Measurements from ENCODE around the gene TSEN34.

Gene TSEN34

GRCh38 chr19:54196536-54196935, 5.4 kb downstream of the TSEN34 start:
- TF ChIP-seq, protein P1, sequence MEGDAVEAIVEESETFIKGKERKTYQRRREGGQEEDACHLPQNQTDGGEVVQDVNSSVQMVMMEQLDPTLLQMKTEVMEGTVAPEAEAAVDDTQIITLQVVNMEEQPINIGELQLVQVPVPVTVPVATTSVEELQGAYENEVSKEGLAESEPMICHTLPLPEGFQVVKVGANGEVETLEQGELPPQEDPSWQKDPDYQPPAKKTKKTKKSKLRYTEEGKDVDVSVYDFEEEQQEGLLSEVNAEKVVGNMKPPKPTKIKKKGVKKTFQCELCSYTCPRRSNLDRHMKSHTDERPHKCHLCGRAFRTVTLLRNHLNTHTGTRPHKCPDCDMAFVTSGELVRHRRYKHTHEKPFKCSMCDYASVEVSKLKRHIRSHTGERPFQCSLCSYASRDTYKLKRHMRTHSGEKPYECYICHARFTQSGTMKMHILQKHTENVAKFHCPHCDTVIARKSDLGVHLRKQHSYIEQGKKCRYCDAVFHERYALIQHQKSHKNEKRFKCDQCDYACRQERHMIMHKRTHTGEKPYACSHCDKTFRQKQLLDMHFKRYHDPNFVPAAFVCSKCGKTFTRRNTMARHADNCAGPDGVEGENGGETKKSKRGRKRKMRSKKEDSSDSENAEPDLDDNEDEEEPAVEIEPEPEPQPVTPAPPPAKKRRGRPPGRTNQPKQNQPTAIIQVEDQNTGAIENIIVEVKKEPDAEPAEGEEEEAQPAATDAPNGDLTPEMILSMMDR (IDR thresholded peaks at IDR 0.05; ENCODE audit: low read depth, low read length) = no peak
- H3K4me3 ChIP-seq (replicated peaks in 1 of 2; ENCODE audit: low read depth in 2 of 2, low read length in 2 of 2) = no peak overlapping the region
- no peak for DNase-seq (ENCODE audit: low read depth in 2 of 2)

GRCh38 chr19:54197121-54197520, 6.0 kb downstream of the TSEN34 start:
- DNase-seq (ENCODE audit: low read depth in 2 of 2) = no peak
- no peak overlapping the region for H3K4me3 ChIP-seq (replicated peaks in 1 of 2; ENCODE audit: low read depth in 2 of 2, low read length in 2 of 2)
- TF ChIP-seq, protein P1 (IDR thresholded peaks at IDR 0.05; ENCODE audit: low read depth, low read length) = no peak

GRCh38 chr19:54199401-54199800, 8.3 kb downstream of the TSEN34 start:
- no peak for DNase-seq (ENCODE audit: low read depth in 2 of 2)
- no peak overlapping the region for H3K4me3 ChIP-seq (replicated peaks in 1 of 2; ENCODE audit: low read depth in 2 of 2, low read length in 2 of 2)
- TF ChIP-seq, protein P1 (IDR thresholded peaks at IDR 0.05; ENCODE audit: low read depth, low read length) = no peak

- TF ChIP-seq, protein P1 (IDR thresholded peaks at IDR 0.05; ENCODE audit: low read depth, low read length) = no peak
- peak overlapping the region; percentile 83 to 88 for H3K4me3 ChIP-seq (replicated peaks in 1 of 2; ENCODE audit: low read depth in 2 of 2, low read length in 2 of 2)
- no peak for DNase-seq (ENCODE audit: low read depth in 2 of 2)
Observed at GRCh38 chr19:54201172-54201701, 10.1 kb downstream of the TSEN34 start.

DNA sequence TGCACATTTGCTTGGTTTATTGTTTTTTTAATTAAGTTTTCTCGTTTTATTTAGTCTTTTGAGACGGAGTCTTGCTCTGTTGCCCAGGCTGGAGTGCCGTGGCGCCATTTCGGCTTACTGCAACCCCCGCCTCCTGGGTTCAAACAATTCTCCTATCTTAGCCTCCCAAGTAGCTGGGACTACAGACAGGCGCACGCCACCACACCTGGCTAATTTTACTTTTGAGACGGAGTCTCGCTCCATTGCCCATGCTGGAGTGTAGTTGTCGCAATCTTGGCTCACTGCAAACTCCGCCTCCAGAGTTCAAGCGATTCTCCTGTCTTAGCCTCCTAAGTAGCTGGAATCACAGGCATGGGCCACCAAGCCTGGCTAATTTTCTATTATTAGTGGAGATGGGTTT, 10.9 kb downstream of the TSEN34 start:
- TF ChIP-seq, protein P1 (IDR thresholded peaks at IDR 0.05; ENCODE audit: low read depth, low read length) = no peak
- DNase-seq (ENCODE audit: low read depth in 2 of 2) = peak in 1 of 2 donors; percentile 27
- H3K4me3 ChIP-seq (replicated peaks in 1 of 2; ENCODE audit: low read depth in 2 of 2, low read length in 2 of 2) = peak overlapping the region; percentile 83 to 88

DNA sequence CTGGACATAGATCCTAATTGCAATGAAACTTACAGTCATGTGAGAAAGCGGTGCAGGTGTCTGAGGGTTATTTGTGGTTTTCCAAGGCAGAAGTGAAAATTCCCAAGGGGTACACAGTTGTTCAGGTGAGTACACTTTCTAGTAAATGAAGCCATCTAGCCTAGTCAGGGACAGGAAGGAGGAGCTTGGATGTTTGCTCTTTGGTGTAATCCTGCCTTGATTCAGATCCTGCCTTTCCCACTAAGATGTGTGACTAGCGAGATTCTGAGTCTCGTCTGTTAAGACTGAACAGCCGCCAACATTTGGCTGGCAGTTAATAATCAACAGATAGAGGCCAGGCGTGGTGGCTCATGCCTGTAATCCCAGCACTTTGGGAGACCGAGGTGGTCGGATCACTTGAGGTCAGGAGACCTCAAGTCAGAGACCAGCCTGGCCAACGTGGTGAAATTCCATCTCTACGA, 12.1 kb downstream of the TSEN34 start:
- peak in 1 of 2 donors; percentile 42 for DNase-seq (ENCODE audit: low read depth in 2 of 2)
- peak overlapping the region in 1 of 2 donors; percentile 2 for H3K4me3 ChIP-seq (replicated peaks in 1 of 2; ENCODE audit: low read depth in 2 of 2, low read length in 2 of 2)
- TF ChIP-seq, protein P1 (IDR thresholded peaks at IDR 0.05; ENCODE audit: low read depth, low read length) = no peak
